Ascending aorta (tissue), 2 donors: ENCODE measurements around the gene TRPV5. TPM values are rescaled to one million over a fixed set of nuclear protein-coding genes. Genes with fewer than 3 reads are reported as not detected.
"Not testable (repeated sequence)": the region's sequence is repeated elsewhere in the genome, so short reads cannot be mapped to it uniquely, and the experiment has no call there.

ENCODE experiments used
- DNase-seq, 2 donors: peaks; one replicate each; pipeline ENCODE4 v3.0.0-alpha.2; 2019; ENCODE audit warnings: low spot score in 2 of 2
- H3K27ac ChIP-seq, 2 donors: fragments of 200-600 bp; sonication (generic); one replicate each; pipeline ENCODE4 v1.5.1; 2016 to 2017; ENCODE audit warnings: mild to moderate bottlenecking in 1 of 2
- H3K27me3 ChIP-seq: fragments of 200-600 bp; sonication (generic); one replicate; pipeline ENCODE4 v1.5.1; 2017
- H3K36me3 ChIP-seq, 2 donors: fragments of 200-600 bp; sonication (generic); one replicate each; pipeline ENCODE4 v1.5.1; 2016
- H3K4me1 ChIP-seq, 2 donors: fragments of 200-600 bp; sonication (generic); one replicate each; pipeline ENCODE4 v1.5.1; 2016 to 2017; ENCODE audit warnings: mild to moderate bottlenecking in 1 of 2
- H3K4me3 ChIP-seq, 2 donors: fragments of 200-600 bp; sonication (generic); one replicate each; pipeline ENCODE4 v1.5.1; 2016 to 2017; ENCODE audit warnings: mild to moderate bottlenecking in 1 of 2
- H3K9me3 ChIP-seq, 2 donors: fragments of 200-600 bp; sonication (generic); one replicate each; pipeline ENCODE4 v1.5.1; 2016
- intact Hi-C: fragments of 100-400 bp; cut with DNase I; formaldehyde crosslinking; loops from one replicate; pipeline ENCODE4 v1.15.1; 2023
- total RNA-seq: library from RNA; depleted of rRNA; stranded (reverse); fragments of >200 nt; gene quantifications from one replicate; pipeline ENCODE4 v1.1.0, GENCODE V29; 2016
- TF ChIP-seq, protein P1 (sequence below), 3 experiments: fragments of 200-600 bp in 2 of 3; fragments of 450-650 bp in 1 of 3; sonication (generic) in 2 of 3; IDR thresholded peaks; one replicate each; pipeline ENCODE4 v1.5.1; 2016 to 2019; ENCODE audit warnings: antibody characterized with exemption in 3 of 3, mild to moderate bottlenecking in 1 of 3, moderate library complexity in 1 of 3

Gene TRPV5
- not detected for total RNA-seq

DNA sequence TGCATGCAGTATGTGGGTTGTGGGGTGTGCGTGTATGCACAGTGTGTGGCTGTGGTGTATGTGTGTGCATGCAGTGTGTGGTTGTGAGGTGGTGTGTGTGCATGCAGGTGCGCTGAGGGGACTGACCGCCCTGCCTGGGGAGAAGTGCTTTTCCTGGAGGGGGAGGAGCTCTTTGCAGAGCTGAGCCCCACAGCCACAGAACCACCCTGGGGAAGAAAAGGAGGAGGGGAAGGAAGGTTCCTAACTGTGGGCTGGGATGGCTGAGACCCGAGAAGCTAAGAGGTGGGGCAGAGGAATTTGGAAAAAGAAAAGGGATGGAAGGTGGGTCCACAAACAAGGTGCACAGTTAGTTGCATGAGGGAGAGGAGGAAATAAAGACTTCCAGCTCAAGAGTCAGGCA lies at the start of gene TRPV5:
TSS of gene TRPV5 (minus strand) at position 123 of the 400 bp plus-strand sequence. CDS start 287 bp downstream, outside the sequence.
- Histone ChIP-seq H3K27me3 (no peaks in the 10 kb centered on the region), H3K27ac (no peak within 1 kb of the TSS), H3K9me3 (no peaks in the 10 kb centered on the region), H3K4me1 (no peaks in the 10 kb centered on the region), H3K4me3 (no peak within 1 kb of the TSS), H3K36me3 (no peaks in the 10 kb centered on the region)
- intact Hi-C loops: no loop called here
- TF ChIP-seq, protein P1, sequence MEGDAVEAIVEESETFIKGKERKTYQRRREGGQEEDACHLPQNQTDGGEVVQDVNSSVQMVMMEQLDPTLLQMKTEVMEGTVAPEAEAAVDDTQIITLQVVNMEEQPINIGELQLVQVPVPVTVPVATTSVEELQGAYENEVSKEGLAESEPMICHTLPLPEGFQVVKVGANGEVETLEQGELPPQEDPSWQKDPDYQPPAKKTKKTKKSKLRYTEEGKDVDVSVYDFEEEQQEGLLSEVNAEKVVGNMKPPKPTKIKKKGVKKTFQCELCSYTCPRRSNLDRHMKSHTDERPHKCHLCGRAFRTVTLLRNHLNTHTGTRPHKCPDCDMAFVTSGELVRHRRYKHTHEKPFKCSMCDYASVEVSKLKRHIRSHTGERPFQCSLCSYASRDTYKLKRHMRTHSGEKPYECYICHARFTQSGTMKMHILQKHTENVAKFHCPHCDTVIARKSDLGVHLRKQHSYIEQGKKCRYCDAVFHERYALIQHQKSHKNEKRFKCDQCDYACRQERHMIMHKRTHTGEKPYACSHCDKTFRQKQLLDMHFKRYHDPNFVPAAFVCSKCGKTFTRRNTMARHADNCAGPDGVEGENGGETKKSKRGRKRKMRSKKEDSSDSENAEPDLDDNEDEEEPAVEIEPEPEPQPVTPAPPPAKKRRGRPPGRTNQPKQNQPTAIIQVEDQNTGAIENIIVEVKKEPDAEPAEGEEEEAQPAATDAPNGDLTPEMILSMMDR (IDR thresholded peaks at IDR 0.05): no peak
- DNase-seq: no peak

DNA sequence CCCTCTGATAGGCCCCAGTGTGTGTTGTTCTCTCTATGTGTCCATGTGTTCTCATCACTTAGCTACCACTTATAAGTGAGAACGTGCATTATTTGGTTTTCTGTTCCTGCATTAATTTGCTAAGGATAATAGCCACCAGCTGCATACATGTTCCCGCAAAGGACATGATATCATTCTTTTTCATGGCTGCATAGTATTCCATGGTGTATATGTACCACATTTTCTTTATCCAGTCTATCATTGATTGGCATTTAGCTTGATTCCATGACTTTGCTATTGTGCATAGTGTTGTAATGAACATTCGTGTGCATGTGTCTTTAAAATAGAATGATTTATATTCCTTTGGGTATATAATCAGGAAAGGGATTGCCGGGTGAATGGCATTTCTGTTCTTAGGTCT lies 44.9 kb upstream of the TRPV5 start:
- not testable (repeated sequence) for DNase-seq, H3K27ac ChIP-seq

DNA sequence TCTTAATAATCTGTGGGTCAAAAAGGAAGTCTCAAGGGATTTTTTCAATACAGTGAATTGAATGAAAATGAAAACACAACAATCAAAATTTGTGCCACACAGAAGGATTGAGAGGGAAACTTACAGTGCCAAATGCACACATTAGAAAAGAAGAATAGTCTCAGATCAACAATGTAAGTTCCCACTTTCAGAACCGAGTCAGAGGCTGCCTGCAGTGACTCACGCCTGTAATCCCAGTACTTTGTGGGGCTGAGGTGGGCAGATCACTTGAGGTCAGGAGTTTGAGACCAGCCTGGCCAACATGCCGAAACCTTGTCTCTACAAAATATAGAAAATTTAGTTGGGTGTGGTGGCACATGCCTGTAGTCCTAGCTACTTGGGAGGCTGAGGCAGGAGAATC lies 41.1 kb upstream of the TRPV5 start:
- intact Hi-C loops: no loop called here
- DNase-seq: no peak
- no peaks in the 10 kb centered on the region for H3K9me3 ChIP-seq
- H3K27ac ChIP-seq: no peak overlapping the region
- no peak overlapping the region for H3K4me3 ChIP-seq
- no peaks in the 10 kb centered on the region for H3K4me1 ChIP-seq
- TF ChIP-seq, protein P1 (IDR thresholded peaks at IDR 0.05): no peak
- no peaks in the 10 kb centered on the region for H3K27me3 ChIP-seq
- no peaks in the 10 kb centered on the region for H3K36me3 ChIP-seq

More for the DNA sequence above, 44.9 kb upstream of the TRPV5 start:
- H3K9me3 ChIP-seq, H3K4me3 ChIP-seq, H3K27me3 ChIP-seq, H3K4me1 ChIP-seq, intact Hi-C loops, H3K36me3 ChIP-seq: not testable (repeated sequence)

DNA sequence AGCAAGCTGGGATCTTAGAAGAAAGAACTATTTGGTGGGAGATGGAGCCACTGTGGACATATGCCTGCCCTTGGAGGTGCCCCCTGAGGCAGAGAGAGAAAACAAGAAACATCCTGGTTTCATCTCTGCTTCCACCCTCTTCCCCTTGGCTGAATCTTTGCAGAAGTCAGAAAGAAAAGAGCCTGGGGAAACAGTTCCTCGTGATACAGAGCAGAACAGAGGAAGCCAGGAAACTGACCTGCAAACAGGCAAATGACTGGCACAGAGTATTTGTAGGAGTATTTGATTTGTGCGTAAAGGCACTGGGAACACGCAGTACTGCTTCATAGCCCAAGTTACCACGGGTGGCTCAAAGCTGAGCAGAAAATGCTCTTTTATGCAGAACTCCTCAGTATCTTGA lies 35.6 kb upstream of the TRPV5 start:
- Histone ChIP-seq H3K27me3 (no peaks in the 10 kb centered on the region), H3K4me3 (no peak overlapping the region), H3K4me1 (no peaks in the 10 kb centered on the region), H3K27ac (no peak overlapping the region), H3K9me3 (no peaks in the 10 kb centered on the region), H3K36me3 (no peaks in the 10 kb centered on the region)
- DNase-seq: no peak
- intact Hi-C loops: no loop called here
- TF ChIP-seq, protein P1 (IDR thresholded peaks at IDR 0.05): no peak

DNA sequence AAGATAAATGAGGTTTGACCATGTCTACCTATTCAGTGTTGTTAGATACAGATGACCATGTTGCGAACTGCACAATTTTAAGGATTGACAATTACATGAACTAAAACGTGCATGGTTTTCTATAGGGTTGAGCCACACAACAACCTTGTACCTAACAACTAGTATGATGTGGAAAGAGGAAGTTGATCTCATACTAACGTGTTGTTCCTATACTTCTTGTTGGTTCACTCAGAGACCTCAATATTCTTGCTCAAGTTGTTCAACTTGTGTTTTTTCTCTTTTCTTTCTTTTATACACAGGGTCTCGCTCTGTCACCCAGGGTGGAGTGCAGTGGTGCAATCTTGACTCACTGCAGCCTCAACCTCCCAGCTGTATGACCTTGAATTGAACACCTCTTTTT lies 34.7 kb upstream of the TRPV5 start:
- Histone ChIP-seq H3K4me3 (no peak overlapping the region), H3K9me3 (no peaks in the 10 kb centered on the region), H3K4me1 (no peaks in the 10 kb centered on the region), H3K27ac (no peak overlapping the region), H3K27me3 (no peaks in the 10 kb centered on the region), H3K36me3 (no peaks in the 10 kb centered on the region)
- TF ChIP-seq, protein P1 (IDR thresholded peaks at IDR 0.05): no peak
- no peak for DNase-seq
- intact Hi-C loops: no loop called here

DNA sequence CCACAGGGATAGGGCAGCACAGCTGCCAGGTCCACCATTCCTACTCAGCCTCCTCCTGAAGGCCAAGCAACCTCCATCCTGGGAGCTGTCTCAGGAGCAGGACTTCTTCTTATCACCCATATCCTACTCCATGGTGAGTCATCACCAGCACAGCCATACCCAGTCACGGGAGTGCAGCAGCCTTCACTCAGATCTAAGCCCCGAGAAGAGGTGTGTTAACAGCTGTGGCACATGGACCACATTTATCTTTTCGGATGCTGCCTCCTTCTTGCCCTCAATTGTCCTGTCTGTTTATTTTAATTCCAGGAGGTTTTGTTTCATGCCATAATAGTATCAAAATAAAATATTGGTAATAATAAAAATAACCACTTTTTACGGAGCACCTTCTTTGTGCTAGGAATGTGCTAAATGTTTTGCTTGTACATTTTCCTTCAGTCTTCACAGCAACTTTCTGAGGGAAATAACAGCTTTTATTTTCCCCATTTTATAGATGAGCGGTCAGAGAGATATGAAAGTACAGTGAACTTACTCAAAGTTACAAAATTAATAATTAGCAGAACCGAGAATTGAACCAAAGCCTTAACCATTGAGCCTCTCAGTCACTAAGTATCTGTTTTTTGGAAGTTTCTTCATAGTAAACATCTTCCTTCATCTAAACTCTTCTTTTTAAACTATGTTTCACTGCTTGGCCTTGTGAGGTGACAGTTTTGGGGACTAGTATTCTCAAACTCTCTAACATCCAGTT lies 31.1 kb upstream of the TRPV5 start:
- intact Hi-C loops: no loop called here
- H3K4me3 ChIP-seq: no peak overlapping the region
- H3K9me3 ChIP-seq: no peaks in the 10 kb centered on the region
- TF ChIP-seq, protein P1 (IDR thresholded peaks at IDR 0.05): no peak
- no peak for DNase-seq
- H3K36me3 ChIP-seq: no peaks in the 10 kb centered on the region
- H3K27me3 ChIP-seq: no peaks in the 10 kb centered on the region
- H3K27ac ChIP-seq: no peak overlapping the region
- no peaks in the 10 kb centered on the region for H3K4me1 ChIP-seq
